ENCODE data around the gene WDR4. TPM values are rescaled to one million over a fixed set of nuclear protein-coding genes. Genes with fewer than 3 reads are reported as not detected.
"Not testable (repeated sequence)": the region's sequence is repeated elsewhere in the genome, so short reads cannot be mapped to it uniquely, and the experiment has no call there.

WDR4 gene
- total RNA-seq, 1 experiment from 2014 or later = 42.6 TPM

DNA sequence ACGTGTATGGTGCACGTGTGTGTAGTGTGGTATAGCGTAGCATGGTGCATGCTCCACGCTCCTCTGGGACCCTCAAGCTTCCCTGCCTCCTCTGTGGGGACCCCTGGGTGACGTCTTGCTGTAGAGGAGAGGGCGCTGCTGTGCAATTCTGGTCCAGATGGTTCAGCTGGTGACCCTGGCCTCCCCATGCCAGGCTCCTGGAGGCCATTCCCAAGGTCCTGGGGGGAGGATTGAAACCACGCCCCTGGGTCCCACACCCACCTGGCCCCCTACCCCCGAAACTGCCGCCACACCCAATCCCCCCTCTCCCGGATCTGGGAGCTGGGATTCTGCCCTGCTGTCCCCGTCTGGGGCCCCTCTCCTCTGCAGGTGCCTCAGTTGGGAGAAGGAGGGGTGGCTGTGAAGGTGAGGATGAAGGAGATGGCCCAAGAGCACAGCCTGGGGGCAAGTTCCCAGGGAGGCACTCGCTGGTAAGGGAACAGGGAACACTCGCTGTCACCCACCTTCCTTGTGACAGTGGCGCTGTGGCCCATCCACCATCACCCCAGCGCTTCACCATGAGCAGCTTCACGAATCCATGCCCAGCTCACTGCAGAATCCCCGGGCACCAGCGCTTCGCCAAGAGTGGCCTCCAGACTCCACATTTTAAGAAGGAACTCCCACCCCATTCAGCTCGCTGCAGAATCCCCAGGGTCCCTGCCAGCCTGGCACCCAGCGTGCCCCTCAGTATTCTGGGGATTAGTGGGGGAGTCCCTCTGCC lies 38.0 kb downstream of the WDR4 start:
- TF ChIP-seq ZNF263 (CRISPR knock-in tag; IDR thresholded peaks at IDR 0.05; ENCODE audit: low read depth) (no peak), FOXJ3 (CRISPR knock-in tag; IDR thresholded peaks at IDR 0.05; ENCODE audit: borderline replicate concordance) (no peak), JAZF1 (CRISPR knock-in tag; IDR thresholded peaks at IDR 0.05) (no peak), GRHL2 (CRISPR knock-in tag; IDR thresholded peaks at IDR 0.05; ENCODE audit: insufficient replicate concordance, severe bottlenecking) (no peak)
- TF ChIP-seq, protein P1, sequence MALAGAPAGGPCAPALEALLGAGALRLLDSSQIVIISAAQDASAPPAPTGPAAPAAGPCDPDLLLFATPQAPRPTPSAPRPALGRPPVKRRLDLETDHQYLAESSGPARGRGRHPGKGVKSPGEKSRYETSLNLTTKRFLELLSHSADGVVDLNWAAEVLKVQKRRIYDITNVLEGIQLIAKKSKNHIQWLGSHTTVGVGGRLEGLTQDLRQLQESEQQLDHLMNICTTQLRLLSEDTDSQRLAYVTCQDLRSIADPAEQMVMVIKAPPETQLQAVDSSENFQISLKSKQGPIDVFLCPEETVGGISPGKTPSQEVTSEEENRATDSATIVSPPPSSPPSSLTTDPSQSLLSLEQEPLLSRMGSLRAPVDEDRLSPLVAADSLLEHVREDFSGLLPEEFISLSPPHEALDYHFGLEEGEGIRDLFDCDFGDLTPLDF (CRISPR knock-in tag; IDR thresholded peaks at IDR 0.05) = no peak
- TF ChIP-seq, protein P2, sequence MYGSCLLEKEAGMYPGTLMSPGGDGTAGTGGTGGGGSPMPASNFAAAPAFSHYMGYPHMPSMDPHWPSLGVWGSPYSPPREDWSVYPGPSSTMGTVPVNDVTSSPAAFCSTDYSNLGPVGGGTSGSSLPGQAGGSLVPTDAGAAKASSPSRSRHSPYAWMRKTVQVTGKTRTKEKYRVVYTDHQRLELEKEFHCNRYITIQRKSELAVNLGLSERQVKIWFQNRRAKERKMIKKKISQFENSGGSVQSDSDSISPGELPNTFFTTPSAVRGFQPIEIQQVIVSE (CRISPR knock-in tag; IDR thresholded peaks at IDR 0.05; ENCODE audit: borderline replicate concordance) = no peak
- TF ChIP-seq, protein P3, sequence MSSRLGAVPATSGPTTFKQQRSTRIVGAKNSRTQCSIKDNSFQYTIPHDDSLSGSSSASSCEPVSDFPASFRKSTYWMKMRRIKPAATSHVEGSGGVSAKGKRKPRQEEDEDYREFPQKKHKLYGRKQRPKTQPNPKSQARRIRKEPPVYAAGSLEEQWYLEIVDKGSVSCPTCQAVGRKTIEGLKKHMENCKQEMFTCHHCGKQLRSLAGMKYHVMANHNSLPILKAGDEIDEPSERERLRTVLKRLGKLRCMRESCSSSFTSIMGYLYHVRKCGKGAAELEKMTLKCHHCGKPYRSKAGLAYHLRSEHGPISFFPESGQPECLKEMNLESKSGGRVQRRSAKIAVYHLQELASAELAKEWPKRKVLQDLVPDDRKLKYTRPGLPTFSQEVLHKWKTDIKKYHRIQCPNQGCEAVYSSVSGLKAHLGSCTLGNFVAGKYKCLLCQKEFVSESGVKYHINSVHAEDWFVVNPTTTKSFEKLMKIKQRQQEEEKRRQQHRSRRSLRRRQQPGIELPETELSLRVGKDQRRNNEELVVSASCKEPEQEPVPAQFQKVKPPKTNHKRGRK (CRISPR knock-in tag; IDR thresholded peaks at IDR 0.05; ENCODE audit: borderline replicate concordance) = no peak
- ChIA-PET CTCF (no interaction called here), POLR2A (interaction anchor here (1.0 kb wide), 1 partner anchor 818 kb away, joined by 3 read pairs; the partner anchor contains the start of genes HSF2BP and RRP1B)
- no peak overlapping the region for H3K27ac Mint-ChIP-seq
- no peaks in the 10 kb centered on the region for H3K9me3 Mint-ChIP-seq
- DNase-seq (ENCODE audit: low spot score) = peak; percentile 4
- no peak for ATAC-seq
- no peaks in the 10 kb centered on the region for H3K27me3 Mint-ChIP-seq (ENCODE audit: low read depth)
- no peaks in the 10 kb centered on the region for H3K4me1 Mint-ChIP-seq
- H3K4me3 Mint-ChIP-seq = no peak overlapping the region
- peaks cover 41% of the 10 kb centered on the region for H3K36me3 Mint-ChIP-seq

DNA sequence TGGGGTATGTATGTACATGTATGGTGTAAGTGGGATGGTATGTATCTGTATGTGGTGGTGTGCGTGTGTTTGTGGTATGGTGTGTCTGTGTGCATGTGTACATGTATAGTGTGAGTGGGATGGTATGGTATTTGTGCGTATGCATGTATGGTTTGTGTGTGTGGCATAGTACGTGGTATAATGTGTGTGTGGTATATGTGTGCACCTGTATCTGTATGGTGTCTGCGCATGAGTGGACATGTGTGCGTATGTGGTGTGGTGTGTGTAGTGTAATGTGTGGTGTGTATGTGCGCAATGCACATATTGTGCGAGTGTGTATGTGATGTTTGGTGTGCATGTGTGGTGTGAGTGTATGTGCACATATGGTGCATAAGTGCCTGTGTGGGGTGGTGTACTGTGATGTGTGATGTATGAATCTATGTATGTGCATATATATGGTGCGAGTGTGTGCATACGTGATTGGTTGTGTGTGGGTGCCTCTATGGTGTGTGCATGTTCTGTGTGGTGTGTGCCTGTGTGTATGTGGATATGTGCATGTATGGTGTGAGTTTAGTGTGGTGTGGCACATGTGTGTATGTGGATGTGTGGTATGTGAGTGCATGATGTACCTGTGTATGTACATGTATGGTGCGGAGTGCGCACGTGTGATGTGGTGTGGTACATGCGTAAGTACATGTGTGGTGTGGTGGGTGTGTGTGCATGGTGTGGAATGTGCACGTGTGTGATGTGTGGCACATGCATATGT lies 38.8 kb downstream of the WDR4 start:
- no peak for DNase-seq (ENCODE audit: low spot score)

DNA sequence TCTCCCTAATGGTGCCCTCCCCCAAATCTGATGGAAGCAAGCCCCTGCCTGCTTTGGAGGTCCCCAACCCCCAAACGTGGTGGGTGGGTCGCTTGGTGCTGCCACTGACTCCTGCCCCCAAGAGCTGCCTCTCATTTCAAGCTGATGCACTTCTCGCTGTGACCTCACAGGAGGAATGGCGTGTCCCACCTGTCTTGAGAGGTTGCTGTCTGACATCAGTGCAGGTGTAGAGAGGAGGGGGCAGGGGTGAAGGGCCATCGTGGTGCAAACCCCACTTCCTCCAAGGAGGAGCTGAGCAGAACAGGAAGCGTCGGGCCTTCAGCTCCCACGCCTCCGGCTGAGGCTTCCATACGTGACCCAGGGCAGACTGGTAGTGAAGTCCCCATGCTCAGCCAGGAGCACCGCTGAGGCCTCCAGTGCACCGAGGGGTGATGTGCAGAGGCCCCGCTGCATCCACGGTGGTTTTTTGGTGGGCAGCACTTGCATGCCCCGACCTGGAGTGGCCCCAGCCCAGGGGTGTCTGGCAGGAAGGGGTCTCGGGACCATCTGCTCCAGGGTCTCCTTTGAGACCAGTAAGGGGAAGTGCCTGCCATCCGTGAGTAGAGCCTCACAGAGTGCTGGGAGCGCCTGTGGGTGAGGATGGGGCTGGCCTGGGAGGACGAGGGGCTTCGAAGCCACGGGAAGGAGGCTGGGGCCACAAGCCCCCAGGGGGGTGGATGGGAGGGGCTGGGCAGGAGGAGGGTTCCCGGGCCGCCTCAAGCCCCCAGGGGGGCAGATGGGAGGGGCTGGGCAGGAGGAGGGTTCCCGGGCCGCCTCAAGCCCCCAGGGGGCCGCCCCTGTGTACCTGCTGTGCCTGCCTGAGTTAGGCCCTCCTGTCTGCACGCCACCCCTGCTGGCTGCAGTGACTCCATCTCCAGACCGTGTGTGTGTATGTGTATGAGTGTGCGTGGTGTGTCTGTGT lies 39.8 kb downstream of the WDR4 start:
- Mint-ChIP-seq H3K27ac (peak overlapping the region; percentile 82; the same call in 1 of the 2 replicates), H3K36me3 (peaks cover 26% of the 10 kb centered on the region), H3K4me1 (no peaks in the 10 kb centered on the region), H3K4me3 (no peak overlapping the region), H3K9me3 (no peaks in the 10 kb centered on the region), H3K27me3 (ENCODE audit: low read depth) (peaks cover 3% of the 10 kb centered on the region; the same call in 1 of the 2 replicates)
- TF ChIP-seq, protein P4, sequence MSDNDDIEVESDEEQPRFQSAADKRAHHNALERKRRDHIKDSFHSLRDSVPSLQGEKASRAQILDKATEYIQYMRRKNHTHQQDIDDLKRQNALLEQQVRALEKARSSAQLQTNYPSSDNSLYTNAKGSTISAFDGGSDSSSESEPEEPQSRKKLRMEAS (CRISPR knock-in tag; IDR thresholded peaks at IDR 0.05) = no peak
- TF ChIP-seq SMAD3 (CRISPR knock-in tag; IDR thresholded peaks at IDR 0.05; ENCODE audit: borderline replicate concordance) (no peak), FOXK1 (CRISPR knock-in tag; IDR thresholded peaks at IDR 0.05) (no peak), OVOL2 (CRISPR knock-in tag; IDR thresholded peaks at IDR 0.05; ENCODE audit: borderline replicate concordance) (no peak), ELF4 (CRISPR knock-in tag; IDR thresholded peaks at IDR 0.05; ENCODE audit: low read depth) (no peak), ZNF138 (CRISPR knock-in tag; conservative IDR thresholded peaks at IDR 0.05) (no peak)
- TF ChIP-seq, protein P5, sequence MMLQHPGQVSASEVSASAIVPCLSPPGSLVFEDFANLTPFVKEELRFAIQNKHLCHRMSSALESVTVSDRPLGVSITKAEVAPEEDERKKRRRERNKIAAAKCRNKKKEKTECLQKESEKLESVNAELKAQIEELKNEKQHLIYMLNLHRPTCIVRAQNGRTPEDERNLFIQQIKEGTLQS (CRISPR knock-in tag; conservative IDR thresholded peaks at IDR 0.05) = no peak
- TF ChIP-seq, protein P6, sequence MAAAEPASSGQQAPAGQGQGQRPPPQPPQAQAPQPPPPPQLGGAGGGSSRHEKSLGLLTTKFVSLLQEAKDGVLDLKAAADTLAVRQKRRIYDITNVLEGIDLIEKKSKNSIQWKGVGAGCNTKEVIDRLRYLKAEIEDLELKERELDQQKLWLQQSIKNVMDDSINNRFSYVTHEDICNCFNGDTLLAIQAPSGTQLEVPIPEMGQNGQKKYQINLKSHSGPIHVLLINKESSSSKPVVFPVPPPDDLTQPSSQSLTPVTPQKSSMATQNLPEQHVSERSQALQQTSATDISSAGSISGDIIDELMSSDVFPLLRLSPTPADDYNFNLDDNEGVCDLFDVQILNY (CRISPR knock-in tag; IDR thresholded peaks at IDR 0.05) = no peak
- ChIA-PET CTCF (interaction anchor here (1.2 kb wide), 1 partner anchor 247 kb away, joined by 3 read pairs; no protein-coding TSS in a partner anchor), POLR2A (no interaction called here)
- DNase-seq (ENCODE audit: low spot score) (no peak), ATAC-seq (no peak)

More for the DNA sequence above, 38.8 kb downstream of the WDR4 start:
- H3K27ac Mint-ChIP-seq = no peak overlapping the region
- CTCF ChIA-PET = no interaction called here
- H3K4me3 Mint-ChIP-seq = no peak overlapping the region
- TF ChIP-seq, protein P1 (CRISPR knock-in tag; IDR thresholded peaks at IDR 0.05) = no peak
- peak; percentile 46; the same call in 1 of the 2 replicates for TF ChIP-seq NFE2L1 (CRISPR knock-in tag; IDR thresholded peaks at IDR 0.05)
- no peaks in the 10 kb centered on the region for H3K4me1 Mint-ChIP-seq
- H3K9me3 Mint-ChIP-seq = no peaks in the 10 kb centered on the region
- H3K27me3 Mint-ChIP-seq (ENCODE audit: low read depth) = no peaks in the 10 kb centered on the region
- ATAC-seq = no peak
- POLR2A ChIA-PET = no interaction called here
- H3K36me3 Mint-ChIP-seq = peaks cover 35% of the 10 kb centered on the region

DNA sequence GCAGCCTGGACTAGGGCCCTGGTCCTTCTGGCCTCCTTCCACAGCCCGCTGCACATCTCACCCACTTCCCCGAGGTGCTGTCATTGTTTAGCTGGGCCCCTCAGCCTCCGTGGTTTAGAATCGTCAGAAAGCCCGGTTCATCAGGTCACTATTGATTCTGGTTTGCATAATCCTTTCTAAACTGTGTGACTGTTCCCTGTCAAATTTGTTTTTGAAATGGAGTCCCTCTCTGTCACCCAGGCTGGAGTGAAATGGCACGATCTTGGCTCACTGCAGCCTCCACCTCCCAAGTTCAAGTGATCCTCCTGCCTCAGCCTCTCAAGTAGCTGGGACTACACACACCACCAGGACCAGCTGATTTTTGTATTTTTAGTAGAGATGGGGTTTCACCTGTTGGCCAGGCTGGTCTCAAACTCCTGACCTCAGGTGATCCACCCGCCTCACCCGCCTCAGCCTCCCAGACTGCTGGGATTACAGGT lies 41.1 kb downstream of the WDR4 start:
- not testable (repeated sequence) for H3K27ac Mint-ChIP-seq; DNase-seq (ENCODE audit: low spot score); H3K4me1 Mint-ChIP-seq; ATAC-seq; H3K4me3 Mint-ChIP-seq; H3K9me3 Mint-ChIP-seq
- CTCF ChIA-PET = interaction anchor here (1.2 kb wide), 1 partner anchor 245 kb away, joined by 3 read pairs; no protein-coding TSS in a partner anchor
- POLR2A ChIA-PET = interaction anchor here (0.5 kb wide), 1 partner anchor 39 kb away, joined by 4 read pairs; no protein-coding TSS in a partner anchor
- Mint-ChIP-seq H3K27me3 (ENCODE audit: low read depth) (peaks cover 11% of the 10 kb centered on the region), H3K36me3 (peaks cover 17% of the 10 kb centered on the region)
